Measurements from ENCODE around the gene ZNF736.
A peak's percentile ranks its signal among the peaks of the same experiment; 100 is the strongest.
"Not testable (repeated sequence)": the region's sequence is repeated elsewhere in the genome, so short reads cannot be mapped to it uniquely, and the experiment has no call there.

Gene ZNF736

DNA sequence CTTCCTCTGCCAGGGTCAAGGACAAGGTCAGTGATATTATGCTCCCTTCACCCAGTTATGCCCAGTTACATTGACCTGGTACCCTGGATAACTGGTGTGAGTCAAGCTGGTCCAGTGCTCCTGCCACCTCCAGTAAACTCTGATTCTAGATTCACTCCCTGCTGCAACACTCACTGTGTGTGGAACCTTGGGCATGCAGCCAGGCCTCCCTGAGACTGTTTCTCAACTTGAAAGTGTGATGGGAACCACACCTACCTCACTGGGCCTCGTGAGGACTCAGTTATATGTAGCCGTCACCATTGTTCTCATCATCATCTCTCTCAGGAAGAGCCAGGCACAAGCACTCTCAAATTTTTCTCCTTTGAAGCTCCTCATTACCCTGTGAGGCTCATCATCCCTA, 935 bp upstream of the ZNF736 start:
- Histone ChIP-seq H3K27me3 (ENCODE audit: control insufficient read depth in 5 of 5, insufficient read depth in 4 of 5, low read length in 5 of 5) (no peaks in the 10 kb centered on the region), H3K27ac (ENCODE audit: low read depth, low read length) (no peak overlapping the region), H3K9me3 (ENCODE audit: control insufficient read depth in 5 of 5, low read length in 5 of 5) (no peaks in the 10 kb centered on the region), H3K4me1 (ENCODE audit: control insufficient read depth in 5 of 5, insufficient read depth in 5 of 5, low read length in 5 of 5) (peaks cover 1 to 23% (median 19%) of the 10 kb centered on the region in 5 donors), H3K36me3 (ENCODE audit: control insufficient read depth in 5 of 5, insufficient read depth in 5 of 5, low read length in 5 of 5) (no peaks in the 10 kb centered on the region), H3K9ac (ENCODE audit: low read length in 5 of 5) (no peak overlapping the region), H3K4me3 (ENCODE audit: low read depth in 1 of 5, low read length in 5 of 5) (no peak overlapping the region)

DNA sequence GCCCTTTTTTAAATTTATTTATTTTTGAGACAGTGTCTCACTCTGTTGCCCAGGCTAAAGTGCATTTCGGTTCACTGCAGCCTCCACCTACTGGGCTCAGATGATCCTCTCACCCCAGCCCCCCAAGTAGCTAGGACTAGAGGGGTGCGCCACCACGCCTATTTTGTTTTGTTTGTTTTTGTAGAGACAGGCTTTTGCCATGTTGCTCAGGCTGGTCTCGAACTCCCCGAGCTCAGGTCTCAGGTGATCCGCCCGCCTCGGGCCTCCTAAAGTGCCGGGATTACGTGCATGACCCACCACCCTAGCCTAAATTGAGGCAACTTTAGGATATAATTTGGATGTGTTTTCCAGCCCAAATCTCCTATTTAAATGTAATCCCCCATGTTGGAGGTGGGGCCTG, 805 bp downstream of the ZNF736 start:
- Histone ChIP-seq H3K4me3 (ENCODE audit: low read depth in 1 of 5, low read length in 5 of 5) (peak overlapping the region; percentile 83 to 100 (median 99)), H3K27me3 (ENCODE audit: control insufficient read depth in 5 of 5, insufficient read depth in 4 of 5, low read length in 5 of 5) (no peaks in the 10 kb centered on the region), H3K27ac (ENCODE audit: low read depth, low read length) (peak overlapping the region; percentile 90), H3K9ac (ENCODE audit: low read length in 5 of 5) (peak overlapping the region; percentile 89 to 97 (median 91)), H3K36me3 (ENCODE audit: control insufficient read depth in 5 of 5, insufficient read depth in 5 of 5, low read length in 5 of 5) (no peaks in the 10 kb centered on the region), H3K4me1 (ENCODE audit: control insufficient read depth in 5 of 5, insufficient read depth in 5 of 5, low read length in 5 of 5) (peaks cover 1 to 21% (median 17%) of the 10 kb centered on the region in 5 donors), H3K9me3 (ENCODE audit: control insufficient read depth in 5 of 5, low read length in 5 of 5) (no peaks in the 10 kb centered on the region)

DNA sequence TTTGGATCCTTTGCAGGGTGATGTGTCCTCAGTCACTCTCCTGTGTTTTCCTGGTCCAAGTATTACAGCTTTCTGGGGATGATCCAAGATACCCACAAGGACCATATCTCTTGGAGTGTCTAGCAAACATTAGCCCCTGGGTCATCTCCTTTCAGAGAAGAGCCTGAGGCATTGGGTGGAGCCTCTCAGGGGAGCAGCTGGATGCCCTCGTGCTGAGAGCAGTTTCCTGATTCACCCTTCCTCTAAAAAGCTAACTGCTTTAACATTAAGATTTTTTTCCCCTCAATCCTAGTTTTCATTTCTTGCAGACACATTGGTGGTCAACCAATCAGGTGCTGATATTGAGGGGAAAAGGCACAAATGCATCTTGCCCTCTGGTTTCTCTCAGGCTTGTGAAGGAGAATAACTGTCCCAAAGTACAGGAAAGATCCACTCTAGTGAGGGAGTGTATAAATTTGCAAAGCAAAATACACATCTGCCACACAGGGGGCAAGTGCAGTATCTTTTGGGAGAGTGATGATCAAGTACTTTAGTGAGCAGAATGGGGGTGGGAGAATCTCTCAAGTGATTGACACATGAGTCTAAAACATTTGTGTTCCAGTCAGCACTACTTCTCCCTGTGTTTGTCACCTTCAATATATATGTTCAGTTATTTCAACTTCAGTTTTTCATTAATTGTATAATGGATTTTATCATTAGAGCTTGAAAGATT, 2.4 kb downstream of the ZNF736 start:
- H3K36me3 ChIP-seq (ENCODE audit: control insufficient read depth in 5 of 5, insufficient read depth in 5 of 5, low read length in 5 of 5); H3K4me3 ChIP-seq (ENCODE audit: low read depth in 1 of 5, low read length in 5 of 5); H3K9ac ChIP-seq (ENCODE audit: low read length in 5 of 5); H3K9me3 ChIP-seq (ENCODE audit: control insufficient read depth in 5 of 5, low read length in 5 of 5); H3K27me3 ChIP-seq (ENCODE audit: control insufficient read depth in 5 of 5, insufficient read depth in 4 of 5, low read length in 5 of 5); H3K27ac ChIP-seq (ENCODE audit: low read depth, low read length): not testable (repeated sequence)
- H3K4me1 ChIP-seq (ENCODE audit: control insufficient read depth in 5 of 5, insufficient read depth in 5 of 5, low read length in 5 of 5), result peaks cover 1 to 21% (median 17%) of the 10 kb centered on the region in 5 donors

DNA sequence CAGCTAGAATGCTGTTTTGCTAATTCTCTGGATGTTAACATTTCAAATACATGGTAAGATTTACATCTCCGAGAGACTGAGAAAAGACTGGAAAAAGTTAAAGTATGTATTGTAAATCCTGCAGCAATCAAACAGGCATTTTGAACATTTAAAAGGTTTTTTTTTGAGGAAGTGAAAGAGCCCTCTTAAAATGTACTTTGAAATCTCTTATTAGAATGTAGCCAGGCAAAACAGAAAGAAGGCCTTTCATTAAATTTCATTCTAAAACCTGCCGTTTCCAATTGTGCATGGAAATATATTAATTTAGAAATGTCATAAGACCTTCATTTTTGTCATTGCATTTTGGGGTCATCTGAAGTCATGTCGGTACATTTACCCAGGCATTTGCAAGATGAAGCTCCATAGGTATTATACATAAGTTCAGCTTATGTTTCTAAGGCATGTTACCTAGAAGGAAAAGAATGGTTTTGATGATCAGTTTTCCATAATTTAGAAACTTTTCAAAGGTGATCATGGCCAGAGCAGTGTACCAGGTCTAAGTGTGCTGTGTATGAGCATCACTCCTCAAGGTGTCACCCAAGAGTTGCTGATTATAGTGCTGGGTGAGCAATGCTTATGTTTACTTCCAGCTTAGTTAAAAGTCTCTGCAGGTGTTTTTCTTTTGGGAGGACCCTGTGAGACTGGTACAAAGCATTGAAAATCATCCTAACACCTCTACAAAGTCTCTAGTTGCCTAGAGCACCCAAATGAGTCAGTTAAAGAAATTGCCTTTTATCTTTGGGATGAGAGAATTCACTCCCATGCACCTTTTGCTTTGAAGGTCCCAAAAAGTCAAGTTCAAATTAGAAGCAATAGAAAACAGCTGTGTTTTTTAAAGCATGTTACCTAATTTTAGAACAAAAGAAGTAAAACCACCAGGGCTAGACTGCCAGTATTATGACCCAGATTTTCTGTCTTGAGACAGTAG, 7.1 kb downstream of the ZNF736 start:
- Histone ChIP-seq H3K9me3 (ENCODE audit: control insufficient read depth in 5 of 5, low read length in 5 of 5) (peaks cover 0 to 6% (median 0%) of the 10 kb centered on the region in 5 donors), H3K27ac (ENCODE audit: low read depth, low read length) (no peak overlapping the region)

DNA sequence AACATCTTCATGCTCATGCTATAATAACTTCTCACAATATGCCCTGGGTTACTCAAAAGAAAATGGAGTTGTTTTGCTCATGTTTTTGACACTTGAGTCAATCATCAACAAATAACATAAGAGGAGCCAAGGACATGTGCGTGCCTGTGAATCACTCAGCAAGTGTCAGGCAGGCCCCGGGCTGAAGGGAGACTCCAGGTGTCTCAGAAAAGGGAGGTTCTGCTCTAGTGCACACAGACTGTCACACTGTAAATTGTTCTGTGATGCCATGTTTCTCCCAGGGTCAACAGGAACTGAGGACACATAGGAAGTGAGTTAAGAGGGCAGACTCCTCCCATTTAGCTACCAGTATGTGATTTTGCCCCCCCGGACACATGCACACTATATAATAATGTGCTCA, 10.4 kb downstream of the ZNF736 start:
- not testable (repeated sequence) for H3K27me3 ChIP-seq (ENCODE audit: control insufficient read depth in 5 of 5, insufficient read depth in 4 of 5, low read length in 5 of 5); H3K9ac ChIP-seq (ENCODE audit: low read length in 5 of 5); H3K36me3 ChIP-seq (ENCODE audit: control insufficient read depth in 5 of 5, insufficient read depth in 5 of 5, low read length in 5 of 5); H3K27ac ChIP-seq (ENCODE audit: low read depth, low read length); H3K4me1 ChIP-seq (ENCODE audit: control insufficient read depth in 5 of 5, insufficient read depth in 5 of 5, low read length in 5 of 5)
- peak overlapping the region in 1 of 5 donors; percentile 7 for H3K4me3 ChIP-seq (ENCODE audit: low read depth in 1 of 5, low read length in 5 of 5)
- H3K9me3 ChIP-seq (ENCODE audit: control insufficient read depth in 5 of 5, low read length in 5 of 5), result peaks cover 0 to 13% (median 0%) of the 10 kb centered on the region in 5 donors

More for the DNA sequence above, 7.1 kb downstream of the ZNF736 start:
- Histone ChIP-seq H3K4me3 (ENCODE audit: low read depth in 1 of 5, low read length in 5 of 5) (no peak overlapping the region), H3K4me1 (ENCODE audit: control insufficient read depth in 5 of 5, insufficient read depth in 5 of 5, low read length in 5 of 5) (no peaks in the 10 kb centered on the region), H3K36me3 (ENCODE audit: control insufficient read depth in 5 of 5, insufficient read depth in 5 of 5, low read length in 5 of 5) (peaks cover 0 to 5% (median 0%) of the 10 kb centered on the region in 5 donors), H3K9ac (ENCODE audit: low read length in 5 of 5) (no peak overlapping the region), H3K27me3 (ENCODE audit: control insufficient read depth in 5 of 5, insufficient read depth in 4 of 5, low read length in 5 of 5) (no peaks in the 10 kb centered on the region)

DNA sequence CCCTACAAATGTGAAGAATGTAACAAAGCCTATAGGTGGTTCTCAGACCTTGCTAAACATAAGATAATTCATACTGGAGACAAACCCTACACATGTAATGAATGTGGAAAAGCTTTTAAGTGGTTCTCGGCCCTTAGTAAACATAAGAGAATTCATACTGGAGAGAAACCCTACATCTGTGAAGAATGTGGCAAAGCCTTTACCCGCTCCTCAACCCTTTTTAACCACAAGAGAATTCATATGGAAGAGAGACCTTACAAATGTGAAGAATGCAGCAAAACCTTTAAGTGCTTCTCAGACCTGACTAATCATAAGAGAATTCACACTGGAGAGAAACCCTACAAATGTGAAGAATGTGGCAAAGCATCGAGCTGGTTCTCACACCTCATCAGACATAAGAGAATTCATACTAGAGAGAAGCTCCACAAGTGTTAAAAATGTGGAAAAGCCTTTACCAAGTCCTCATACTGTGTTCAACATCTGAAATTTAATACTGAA, 35.0 kb downstream of the ZNF736 start:
- not testable (repeated sequence) for H3K4me1 ChIP-seq (ENCODE audit: control insufficient read depth in 5 of 5, insufficient read depth in 5 of 5, low read length in 5 of 5); H3K27me3 ChIP-seq (ENCODE audit: control insufficient read depth in 5 of 5, insufficient read depth in 4 of 5, low read length in 5 of 5); H3K9ac ChIP-seq (ENCODE audit: low read length in 5 of 5); H3K27ac ChIP-seq (ENCODE audit: low read depth, low read length)
- Histone ChIP-seq H3K9me3 (ENCODE audit: control insufficient read depth in 5 of 5, low read length in 5 of 5) (peaks cover 63 to 94% (median 86%) of the 10 kb centered on the region in 5 donors), H3K36me3 (ENCODE audit: control insufficient read depth in 5 of 5, insufficient read depth in 5 of 5, low read length in 5 of 5) (peaks cover 2 to 26% (median 18%) of the 10 kb centered on the region in 5 donors), H3K4me3 (ENCODE audit: low read depth in 1 of 5, low read length in 5 of 5) (peak overlapping the region in 4 of 5 donors; percentile 29 to 58 (median 44))

DNA sequence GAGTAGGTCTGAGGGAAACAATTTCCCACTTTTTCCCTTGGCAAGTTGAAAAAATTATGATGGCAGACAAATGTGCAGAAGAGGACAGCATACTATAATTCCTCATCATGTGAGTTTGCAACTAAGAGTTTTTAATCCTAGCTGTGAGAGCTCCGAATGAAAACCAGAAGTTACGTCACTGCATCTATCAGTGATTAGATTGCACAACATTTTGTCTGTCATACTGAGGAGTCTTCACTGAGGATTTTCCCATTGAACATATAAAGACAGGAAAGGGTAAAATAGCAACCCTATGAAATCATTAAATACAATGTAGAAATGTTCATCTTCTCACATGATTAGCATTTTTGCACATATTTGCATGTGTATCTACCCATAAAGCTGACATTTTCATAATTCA, 45.8 kb downstream of the ZNF736 start:
- Histone ChIP-seq H3K27me3 (ENCODE audit: control insufficient read depth in 5 of 5, insufficient read depth in 4 of 5, low read length in 5 of 5) (no peaks in the 10 kb centered on the region), H3K4me3 (ENCODE audit: low read depth in 1 of 5, low read length in 5 of 5) (peak overlapping the region in 1 of 5 donors; percentile 40), H3K4me1 (ENCODE audit: control insufficient read depth in 5 of 5, insufficient read depth in 5 of 5, low read length in 5 of 5) (no peaks in the 10 kb centered on the region), H3K9ac (ENCODE audit: low read length in 5 of 5) (no peak overlapping the region), H3K27ac (ENCODE audit: low read depth, low read length) (no peak overlapping the region), H3K9me3 (ENCODE audit: control insufficient read depth in 5 of 5, low read length in 5 of 5) (peaks cover 34 to 82% (median 68%) of the 10 kb centered on the region in 5 donors), H3K36me3 (ENCODE audit: control insufficient read depth in 5 of 5, insufficient read depth in 5 of 5, low read length in 5 of 5) (no peaks in the 10 kb centered on the region)

DNA sequence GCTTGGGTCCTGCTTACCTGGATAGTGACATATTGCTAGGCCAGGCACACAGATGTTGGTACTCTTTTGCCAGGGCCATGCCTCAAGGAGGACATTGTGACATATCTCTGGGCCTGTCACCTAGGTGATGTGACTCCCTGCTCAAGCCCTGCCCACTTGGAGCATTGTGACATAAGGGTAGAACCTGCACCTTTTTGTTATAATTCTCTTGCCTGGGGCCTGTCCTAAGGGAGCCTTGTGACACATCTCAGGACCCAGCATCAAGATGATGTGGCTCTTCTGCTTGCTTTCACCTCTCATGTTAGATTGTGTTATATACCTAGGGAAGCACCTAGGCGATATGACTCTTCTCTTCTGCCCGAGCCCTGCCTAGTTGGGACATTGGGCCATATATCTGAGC, 57.4 kb downstream of the ZNF736 start:
- Histone ChIP-seq H3K4me1 (ENCODE audit: control insufficient read depth in 5 of 5, insufficient read depth in 5 of 5, low read length in 5 of 5) (no peaks in the 10 kb centered on the region), H3K9me3 (ENCODE audit: control insufficient read depth in 5 of 5, low read length in 5 of 5) (peaks cover 11 to 79% (median 54%) of the 10 kb centered on the region in 5 donors)

DNA sequence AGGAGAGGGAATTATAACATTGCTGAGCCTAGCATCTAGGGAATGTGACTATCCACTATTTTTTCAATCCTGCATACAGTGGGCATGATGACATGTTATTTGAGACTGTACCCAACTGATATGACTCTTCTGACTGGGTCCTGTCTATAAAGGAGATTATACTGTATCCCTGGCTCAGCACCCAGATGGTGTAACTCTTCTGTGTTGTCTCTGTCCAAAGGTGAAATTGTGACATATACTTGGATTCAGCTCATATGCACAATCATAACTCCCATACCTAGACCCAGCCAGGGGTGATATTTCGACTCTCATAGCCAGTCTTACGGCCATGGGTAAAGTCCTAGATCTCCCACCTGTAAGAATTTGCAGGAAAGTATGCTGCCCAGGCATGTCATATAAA, 59.3 kb downstream of the ZNF736 start:
- Histone ChIP-seq H3K27ac (ENCODE audit: low read depth, low read length) (no peak overlapping the region), H3K9me3 (ENCODE audit: control insufficient read depth in 5 of 5, low read length in 5 of 5) (peaks cover 10 to 80% (median 46%) of the 10 kb centered on the region in 5 donors), H3K9ac (ENCODE audit: low read length in 5 of 5) (no peak overlapping the region), H3K4me1 (ENCODE audit: control insufficient read depth in 5 of 5, insufficient read depth in 5 of 5, low read length in 5 of 5) (no peaks in the 10 kb centered on the region), H3K36me3 (ENCODE audit: control insufficient read depth in 5 of 5, insufficient read depth in 5 of 5, low read length in 5 of 5) (peaks cover 0 to 3% (median 0%) of the 10 kb centered on the region in 5 donors), H3K27me3 (ENCODE audit: control insufficient read depth in 5 of 5, insufficient read depth in 4 of 5, low read length in 5 of 5) (no peaks in the 10 kb centered on the region), H3K4me3 (ENCODE audit: low read depth in 1 of 5, low read length in 5 of 5) (peak overlapping the region in 1 of 5 donors; percentile 9)

More for the DNA sequence above, 57.4 kb downstream of the ZNF736 start:
- H3K9ac ChIP-seq (ENCODE audit: low read length in 5 of 5), result no peak overlapping the region
- H3K27me3 ChIP-seq (ENCODE audit: control insufficient read depth in 5 of 5, insufficient read depth in 4 of 5, low read length in 5 of 5), result no peaks in the 10 kb centered on the region
- H3K4me3 ChIP-seq (ENCODE audit: low read depth in 1 of 5, low read length in 5 of 5), result peak overlapping the region in 1 of 5 donors; percentile 7
- H3K36me3 ChIP-seq (ENCODE audit: control insufficient read depth in 5 of 5, insufficient read depth in 5 of 5, low read length in 5 of 5), result peaks cover 0 to 3% (median 0%) of the 10 kb centered on the region in 5 donors
- no peak overlapping the region for H3K27ac ChIP-seq (ENCODE audit: low read depth, low read length)
